HG02678 (cell line): ENCODE results near the gene ZNF445.
"Not testable (repeated sequence)": the region's sequence is repeated elsewhere in the genome, so short reads cannot be mapped to it uniquely, and the experiment has no call there.

Source experiments
- ATAC-seq: cut with Tn5 transposase; IDR thresholded peaks from one replicate; pipeline ENCODE4 v1.9.1; 2021; ENCODE audit warnings: mild to moderate bottlenecking, moderate library complexity; ENCODE audit not compliant: unreplicated experiment

ZNF445 gene

DNA sequence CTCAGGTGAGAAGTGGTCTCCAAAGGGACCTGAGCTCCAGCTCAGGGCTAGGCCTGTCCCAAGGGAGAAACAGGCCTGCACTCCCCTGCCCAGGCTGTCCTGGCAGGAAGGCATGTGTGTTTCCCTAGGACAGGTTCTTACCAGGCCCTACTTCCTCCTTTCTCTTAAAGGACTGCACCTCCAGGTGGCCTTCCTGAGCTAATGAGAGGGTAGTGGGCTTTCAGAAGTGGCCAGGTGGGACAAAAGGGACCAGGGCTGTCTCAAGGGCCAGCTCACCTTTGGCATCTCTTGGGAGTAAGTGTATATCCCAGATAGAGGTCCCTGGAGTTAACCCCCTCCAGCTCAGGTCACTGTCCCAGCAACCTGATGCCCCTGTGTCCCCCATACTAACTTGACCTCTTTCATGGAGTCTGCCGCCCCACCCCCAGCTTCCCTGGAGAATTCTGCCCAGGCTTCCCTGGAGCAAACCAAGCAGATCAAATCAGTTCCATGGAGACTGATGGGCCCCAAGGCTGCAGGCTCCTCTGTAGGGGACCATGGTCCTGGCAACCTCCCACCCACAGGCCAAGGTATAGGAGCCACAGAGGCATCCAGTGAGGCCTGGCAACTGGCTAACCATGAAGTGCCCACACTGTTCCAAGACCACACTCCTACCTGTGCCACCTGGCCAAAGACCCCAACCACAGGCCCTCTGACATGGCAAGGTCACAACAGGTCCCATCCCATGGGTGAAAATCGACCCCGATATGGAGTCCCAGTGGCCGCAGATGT lies 67.6 kb downstream of the ZNF445 start:
- ATAC-seq: no peak

GRCh38 chr3:44402548-44402947 lies 74.9 kb downstream of the ZNF445 start:
- ATAC-seq: no peak

GRCh38 chr3:44400771-44401170 lies 76.7 kb downstream of the ZNF445 start:
- ATAC-seq: no peak

DNA sequence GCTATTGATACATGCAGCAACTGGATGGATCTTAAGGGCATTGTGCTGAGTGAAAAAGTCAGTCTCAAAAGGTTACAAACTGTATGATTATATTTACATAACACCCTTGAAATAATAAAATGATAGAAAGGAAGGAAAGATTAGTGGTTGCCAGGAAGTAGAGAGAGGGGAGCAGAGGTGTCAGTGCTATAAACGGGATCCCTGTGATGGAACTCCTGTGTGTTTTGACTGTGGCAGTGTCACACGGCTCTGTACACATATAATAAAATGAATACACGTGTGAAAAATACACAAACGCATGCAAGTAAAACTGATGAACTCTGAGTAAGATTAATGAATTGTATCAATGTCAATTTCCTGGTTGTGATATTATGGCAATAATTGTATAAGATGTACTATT lies 78.6 kb downstream of the ZNF445 start:
- no peak for ATAC-seq

DNA sequence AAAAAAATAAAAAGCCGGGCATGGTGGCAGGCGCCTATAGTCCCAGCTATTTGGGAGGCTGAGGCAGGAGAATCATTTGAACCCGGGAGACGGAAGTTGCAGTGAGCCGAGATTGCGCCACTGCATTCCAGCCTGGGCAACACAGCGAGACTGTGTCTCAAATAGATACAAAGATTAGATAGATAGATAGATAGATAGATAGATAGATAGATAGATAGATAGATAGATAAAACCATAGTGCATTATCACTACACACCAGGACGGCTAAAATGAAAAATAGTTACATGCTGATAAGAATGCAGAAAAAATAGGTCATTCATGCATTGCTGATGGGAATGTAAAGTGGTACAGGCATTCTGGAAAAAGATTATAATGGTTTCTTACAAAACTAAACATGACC lies 79.2 kb downstream of the ZNF445 start:
- not testable (repeated sequence) for ATAC-seq

- no peak for ATAC-seq
Observed at GRCh38 chr3:44396200-44397171, 81.0 kb downstream of the ZNF445 start.

GRCh38 chr3:44395714-44396113 lies 81.8 kb downstream of the ZNF445 start:
- ATAC-seq: no peak

DNA sequence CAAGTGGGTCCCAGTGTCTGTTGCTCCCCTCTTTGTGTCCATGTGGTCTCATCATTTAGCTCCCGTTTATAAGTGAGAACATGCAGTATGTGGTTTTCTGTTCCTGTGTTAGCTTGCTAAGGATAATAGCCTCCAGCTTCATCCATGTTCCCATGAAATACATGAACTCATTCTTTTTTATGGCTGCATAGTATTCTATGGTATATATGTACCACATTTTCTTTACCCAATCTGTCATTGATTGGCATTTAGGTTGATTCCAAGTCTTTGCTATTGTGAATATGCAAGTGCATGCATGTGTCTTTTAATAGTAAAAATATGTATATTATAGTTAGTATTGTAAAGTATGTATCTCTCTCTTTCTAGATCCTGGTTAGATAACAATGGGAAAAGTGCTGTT lies 85.0 kb downstream of the ZNF445 start:
- no peak for ATAC-seq

GRCh38 chr3:44387404-44387803 lies 90.1 kb downstream of the ZNF445 start:
- no peak for ATAC-seq
